Sigmoid colon (tissue), 4 donors: ENCODE data around the gene CEP112.

ENCODE experiments used
- CTCF ChIP-seq, 4 experiments: fragments of 450-650 bp in 3 of 4; fragments of 200-600 bp in 1 of 4; IDR thresholded peaks; one replicate each; pipeline ENCODE4 v1.5.1; 2016 to 2019; ENCODE audit warnings: antibody characterized with exemption in 4 of 4, mild to moderate bottlenecking in 3 of 4, moderate library complexity in 2 of 4
- EP300 ChIP-seq, 4 donors: sonication (generic); formaldehyde crosslinking; IDR thresholded peaks; one replicate each; pipeline ENCODE4 v1.6.1; 2017; ENCODE audit warnings: antibody characterized with exemption in 4 of 4
- POLR2A ChIP-seq, 2 donors: fragments of 450-650 bp; IDR thresholded peaks; one replicate each; pipeline ENCODE4 v1.6.1; 2016; ENCODE audit warnings: antibody characterized with exemption in 2 of 2, mild to moderate bottlenecking in 2 of 2, moderate library complexity in 2 of 2
- POLR2AphosphoS5 ChIP-seq, 4 donors: sonication (generic); formaldehyde crosslinking; IDR thresholded peaks; one replicate each; pipeline ENCODE4 v1.6.1; 2017; ENCODE audit warnings: antibody characterized with exemption in 4 of 4

- TF ChIP-seq POLR2A (IDR thresholded peaks at IDR 0.05) (no peak), CTCF (IDR thresholded peaks at IDR 0.05) (no peak), POLR2AphosphoS5 (IDR thresholded peaks at IDR 0.05) (no peak), EP300 (IDR thresholded peaks at IDR 0.05) (no peak)
These were observed 275.5 kb downstream of the CEP112 start for GRCh38 chr17:65916425-65916824.
